HepG2 (cell line): Measurements from ENCODE around the gene ALG11. TPM values are rescaled to one million over a fixed set of nuclear protein-coding genes. Genes with fewer than 3 reads are reported as not detected.

Experiments used
- CCDC6 ChIP-seq: sonication (generic); formaldehyde crosslinking; IDR thresholded peaks from 2 replicates; pipeline ENCODE4 v1.8.1; 2022; ENCODE audit warnings: mild to moderate bottlenecking, missing genetic modification reagents, moderate library complexity
- CHD2 ChIP-seq: IDR thresholded peaks from 2 replicates; pipeline ENCODE4 v1.6.1; 2011; ENCODE audit warnings: low read depth, low read length, improper control_type of control experiment
- CREM ChIP-seq, 2 experiments: sonication (generic) in 1 of 2; formaldehyde crosslinking in 1 of 2; IDR thresholded peaks; 2 replicates each; pipeline versions ENCODE4 v1.4.0 to v1.6.1; 2016 to 2020; ENCODE audit warnings: antibody characterized with exemption in 1 of 2, mild to moderate bottlenecking in 1 of 2, missing genetic modification reagents in 1 of 2
- FOXA3 ChIP-seq: IDR thresholded peaks from 2 replicates; pipeline ENCODE4 v1.6.1; 2016; ENCODE audit warnings: missing genetic modification reagents, missing compliant biosample characterization
- HNRNPL ChIP-seq: fragments of 200-400 bp; formaldehyde crosslinking; IDR thresholded peaks from 2 replicates; pipeline ENCODE4 v1.6.1; 2017; ENCODE audit warnings: mild to moderate bottlenecking, low read depth, low read length
- JUNB ChIP-seq: sonication (generic); formaldehyde crosslinking; IDR thresholded peaks from 2 replicates; pipeline ENCODE4 v1.8.0; 2022; ENCODE audit warnings: missing genetic modification reagents, mild to moderate bottlenecking, borderline replicate concordance
- MBD4 ChIP-seq: IDR thresholded peaks from 2 replicates; pipeline ENCODE4 v1.6.1; 2012; ENCODE audit warnings: low read length, inconsistent platforms, borderline replicate concordance
- NFIB ChIP-seq: sonication (generic); formaldehyde crosslinking; IDR thresholded peaks from 2 replicates; pipeline ENCODE4 v1.9.0; 2021; ENCODE audit warnings: missing genetic modification reagents, mild to moderate bottlenecking, borderline replicate concordance
- RNF2 ChIP-seq: fragments of 450-650 bp; conservative IDR thresholded peaks from 2 replicates; pipeline ENCODE4 v1.6.1; 2016; ENCODE audit warnings: low read depth
- ZNF557 ChIP-seq: sonication (generic); formaldehyde crosslinking; IDR thresholded peaks from 2 replicates; pipeline ENCODE4 v1.4.0; 2020; ENCODE audit warnings: missing genetic modification reagents
- ZNF709 ChIP-seq: sonication (generic); formaldehyde crosslinking; IDR thresholded peaks from 2 replicates; pipeline ENCODE4 v1.5.0; 2020; ENCODE audit warnings: mild to moderate bottlenecking, missing genetic modification reagents
- ZNF781 ChIP-seq: sonication (generic); formaldehyde crosslinking; IDR thresholded peaks from 2 replicates; pipeline ENCODE4 v1.5.1; 2020; ENCODE audit warnings: borderline replicate concordance, mild to moderate bottlenecking, missing genetic modification reagents; ENCODE audit errors: not compliant biosample characterization
- ZNF782 ChIP-seq: sonication (generic); formaldehyde crosslinking; IDR thresholded peaks from 2 replicates; pipeline ENCODE4 v1.4.0; 2020; ENCODE audit warnings: missing genetic modification reagents, mild to moderate bottlenecking, borderline replicate concordance
- polyA plus RNA-seq, 8 experiments: library from polyadenylated mRNA; depleted of rRNA in 3 of 8; stranded (reverse) in 7 of 8; unstranded in 1 of 8; fragments of >200 nt; fragmentation: Illumina TruSeq in 4 of 8; extraction: Trizol in 4 of 8; gene quantifications; 2 replicates each; pipeline versions ENCODE4 v1.2.1 to v1.2.3, GENCODE V29; 2011 to 2016; ENCODE audit warnings: low read depth in 4 of 8, missing spikeins in 1 of 8, mixed read lengths in 1 of 8; ENCODE audit not compliant: insufficient read depth in 1 of 8
- total RNA-seq, 5 experiments: library from RNA; depleted of rRNA; stranded (reverse); fragments of >200 nt; fragmentation: Illumina TruSeq; extraction: Trizol; gene quantifications; 2 replicates each; pipeline ENCODE4 v1.2.3, GENCODE V29; 2016; ENCODE audit warnings: low read depth in 1 of 5
- TF ChIP-seq, protein P1 (sequence below): sonication (generic); formaldehyde crosslinking; IDR thresholded peaks from 2 replicates; pipeline ENCODE4 v1.5.0; 2020; ENCODE audit warnings: mild to moderate bottlenecking, missing genetic modification reagents
- TF ChIP-seq, protein P2 (sequence below): IDR thresholded peaks from 2 replicates; pipeline ENCODE4 v1.6.1; 2012; ENCODE audit warnings: low read length, improper control_type of control experiment
- TF ChIP-seq, protein P3 (sequence below): sonication (generic); formaldehyde crosslinking; IDR thresholded peaks from 2 replicates; pipeline ENCODE4 v1.9.0; 2021; ENCODE audit warnings: mild to moderate bottlenecking, missing genetic modification reagents

Gene ALG11
- total and polyA plus RNA-seq, 2 of the 13 experiments (the other 11 are each of a cell fraction or from before 2014, with no cell fraction given): 14.7 to 27.9 TPM

DNA sequence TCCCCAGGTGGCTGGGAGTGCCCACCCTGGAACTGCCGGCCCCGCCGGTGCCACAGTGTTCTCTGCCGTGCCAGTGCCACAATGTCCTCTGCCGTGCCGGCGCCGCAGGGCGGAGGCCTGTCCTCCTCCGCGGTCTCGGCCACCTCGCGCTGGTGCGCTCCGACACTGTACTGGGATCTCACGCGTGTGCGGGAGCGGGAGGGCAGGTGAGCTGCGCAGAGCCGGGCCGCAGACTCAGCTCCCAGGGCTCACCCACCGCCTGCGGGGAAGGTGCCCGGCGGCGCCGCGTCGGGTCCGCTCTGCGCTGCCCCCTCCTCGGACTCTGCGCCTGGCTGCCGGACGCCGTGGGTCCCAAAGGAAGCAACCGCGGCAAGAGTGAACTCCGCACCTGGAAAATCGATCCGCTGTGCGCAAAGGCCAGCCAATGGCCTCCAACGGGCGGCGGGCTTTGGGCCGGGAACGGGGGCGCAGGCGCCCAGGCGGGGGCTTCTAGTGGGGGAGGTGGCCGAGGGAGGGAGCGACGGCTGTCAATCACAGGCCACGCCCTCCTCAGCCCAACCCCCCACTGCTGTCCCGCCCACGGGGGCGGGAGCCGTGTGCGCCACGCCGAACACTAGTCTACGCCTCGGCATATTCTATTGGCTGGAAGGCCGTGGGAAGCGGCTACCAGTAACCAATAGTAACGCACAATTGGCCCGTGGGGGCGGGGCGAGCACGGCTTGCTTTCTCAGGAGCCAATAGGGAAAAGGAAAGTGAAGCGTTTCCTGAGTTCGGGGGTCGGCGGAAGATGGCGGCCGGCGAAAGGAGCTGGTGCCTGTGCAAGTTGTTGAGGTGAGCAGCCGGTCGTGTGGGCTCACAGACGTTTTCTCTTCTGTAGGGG lies at the start of gene ALG11 (continued):
- TF ChIP-seq, protein P1, sequence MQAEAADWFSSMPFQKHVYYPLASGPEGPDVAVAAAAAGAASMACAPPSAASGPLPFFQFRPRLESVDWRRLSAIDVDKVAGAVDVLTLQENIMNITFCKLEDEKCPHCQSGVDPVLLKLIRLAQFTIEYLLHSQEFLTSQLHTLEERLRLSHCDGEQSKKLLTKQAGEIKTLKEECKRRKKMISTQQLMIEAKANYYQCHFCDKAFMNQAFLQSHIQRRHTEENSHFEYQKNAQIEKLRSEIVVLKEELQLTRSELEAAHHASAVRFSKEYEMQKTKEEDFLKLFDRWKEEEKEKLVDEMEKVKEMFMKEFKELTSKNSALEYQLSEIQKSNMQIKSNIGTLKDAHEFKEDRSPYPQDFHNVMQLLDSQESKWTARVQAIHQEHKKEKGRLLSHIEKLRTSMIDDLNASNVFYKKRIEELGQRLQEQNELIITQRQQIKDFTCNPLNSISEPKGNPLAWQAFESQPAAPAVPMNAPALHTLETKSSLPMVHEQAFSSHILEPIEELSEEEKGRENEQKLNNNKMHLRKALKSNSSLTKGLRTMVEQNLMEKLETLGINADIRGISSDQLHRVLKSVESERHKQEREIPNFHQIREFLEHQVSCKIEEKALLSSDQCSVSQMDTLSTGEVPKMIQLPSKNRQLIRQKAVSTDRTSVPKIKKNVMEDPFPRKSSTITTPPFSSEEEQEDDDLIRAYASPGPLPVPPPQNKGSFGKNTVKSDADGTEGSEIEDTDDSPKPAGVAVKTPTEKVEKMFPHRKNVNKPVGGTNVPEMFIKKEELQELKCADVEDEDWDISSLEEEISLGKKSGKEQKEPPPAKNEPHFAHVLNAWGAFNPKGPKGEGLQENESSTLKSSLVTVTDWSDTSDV (CRISPR knock-in tag): no peak
- TF ChIP-seq NFIB (CRISPR knock-in tag): no peak
- TF ChIP-seq, protein P2, sequence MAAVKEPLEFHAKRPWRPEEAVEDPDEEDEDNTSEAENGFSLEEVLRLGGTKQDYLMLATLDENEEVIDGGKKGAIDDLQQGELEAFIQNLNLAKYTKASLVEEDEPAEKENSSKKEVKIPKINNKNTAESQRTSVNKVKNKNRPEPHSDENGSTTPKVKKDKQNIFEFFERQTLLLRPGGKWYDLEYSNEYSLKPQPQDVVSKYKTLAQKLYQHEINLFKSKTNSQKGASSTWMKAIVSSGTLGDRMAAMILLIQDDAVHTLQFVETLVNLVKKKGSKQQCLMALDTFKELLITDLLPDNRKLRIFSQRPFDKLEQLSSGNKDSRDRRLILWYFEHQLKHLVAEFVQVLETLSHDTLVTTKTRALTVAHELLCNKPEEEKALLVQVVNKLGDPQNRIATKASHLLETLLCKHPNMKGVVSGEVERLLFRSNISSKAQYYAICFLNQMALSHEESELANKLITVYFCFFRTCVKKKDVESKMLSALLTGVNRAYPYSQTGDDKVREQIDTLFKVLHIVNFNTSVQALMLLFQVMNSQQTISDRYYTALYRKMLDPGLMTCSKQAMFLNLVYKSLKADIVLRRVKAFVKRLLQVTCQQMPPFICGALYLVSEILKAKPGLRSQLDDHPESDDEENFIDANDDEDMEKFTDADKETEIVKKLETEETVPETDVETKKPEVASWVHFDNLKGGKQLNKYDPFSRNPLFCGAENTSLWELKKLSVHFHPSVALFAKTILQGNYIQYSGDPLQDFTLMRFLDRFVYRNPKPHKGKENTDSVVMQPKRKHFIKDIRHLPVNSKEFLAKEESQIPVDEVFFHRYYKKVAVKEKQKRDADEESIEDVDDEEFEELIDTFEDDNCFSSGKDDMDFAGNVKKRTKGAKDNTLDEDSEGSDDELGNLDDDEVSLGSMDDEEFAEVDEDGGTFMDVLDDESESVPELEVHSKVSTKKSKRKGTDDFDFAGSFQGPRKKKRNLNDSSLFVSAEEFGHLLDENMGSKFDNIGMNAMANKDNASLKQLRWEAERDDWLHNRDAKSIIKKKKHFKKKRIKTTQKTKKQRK: no peak
- peak; percentile 78; the same call in 1 of the 2 replicates for TF ChIP-seq CHD2
- TF ChIP-seq ZNF781: no peak
- TF ChIP-seq ZNF557 (CRISPR knock-in tag): no peak
- peak; percentile 93 for TF ChIP-seq HNRNPL
- peak; percentile 92 for TF ChIP-seq ZNF709 (CRISPR knock-in tag)
- TF ChIP-seq CCDC6 (CRISPR knock-in tag): peak; percentile 81; the same call in 1 of the 2 replicates
- no peak for TF ChIP-seq MBD4
- TF ChIP-seq ZNF782 (CRISPR knock-in tag): peak; percentile 81; the same call in 1 of the 2 replicates
- no peak for TF ChIP-seq JUNB (CRISPR knock-in tag)
- peak; percentile 79 for TF ChIP-seq FOXA3 (CRISPR knock-in tag)
- peak; percentile 75; the same call in 1 of the 2 replicates for TF ChIP-seq RNF2
- TF ChIP-seq, protein P3, sequence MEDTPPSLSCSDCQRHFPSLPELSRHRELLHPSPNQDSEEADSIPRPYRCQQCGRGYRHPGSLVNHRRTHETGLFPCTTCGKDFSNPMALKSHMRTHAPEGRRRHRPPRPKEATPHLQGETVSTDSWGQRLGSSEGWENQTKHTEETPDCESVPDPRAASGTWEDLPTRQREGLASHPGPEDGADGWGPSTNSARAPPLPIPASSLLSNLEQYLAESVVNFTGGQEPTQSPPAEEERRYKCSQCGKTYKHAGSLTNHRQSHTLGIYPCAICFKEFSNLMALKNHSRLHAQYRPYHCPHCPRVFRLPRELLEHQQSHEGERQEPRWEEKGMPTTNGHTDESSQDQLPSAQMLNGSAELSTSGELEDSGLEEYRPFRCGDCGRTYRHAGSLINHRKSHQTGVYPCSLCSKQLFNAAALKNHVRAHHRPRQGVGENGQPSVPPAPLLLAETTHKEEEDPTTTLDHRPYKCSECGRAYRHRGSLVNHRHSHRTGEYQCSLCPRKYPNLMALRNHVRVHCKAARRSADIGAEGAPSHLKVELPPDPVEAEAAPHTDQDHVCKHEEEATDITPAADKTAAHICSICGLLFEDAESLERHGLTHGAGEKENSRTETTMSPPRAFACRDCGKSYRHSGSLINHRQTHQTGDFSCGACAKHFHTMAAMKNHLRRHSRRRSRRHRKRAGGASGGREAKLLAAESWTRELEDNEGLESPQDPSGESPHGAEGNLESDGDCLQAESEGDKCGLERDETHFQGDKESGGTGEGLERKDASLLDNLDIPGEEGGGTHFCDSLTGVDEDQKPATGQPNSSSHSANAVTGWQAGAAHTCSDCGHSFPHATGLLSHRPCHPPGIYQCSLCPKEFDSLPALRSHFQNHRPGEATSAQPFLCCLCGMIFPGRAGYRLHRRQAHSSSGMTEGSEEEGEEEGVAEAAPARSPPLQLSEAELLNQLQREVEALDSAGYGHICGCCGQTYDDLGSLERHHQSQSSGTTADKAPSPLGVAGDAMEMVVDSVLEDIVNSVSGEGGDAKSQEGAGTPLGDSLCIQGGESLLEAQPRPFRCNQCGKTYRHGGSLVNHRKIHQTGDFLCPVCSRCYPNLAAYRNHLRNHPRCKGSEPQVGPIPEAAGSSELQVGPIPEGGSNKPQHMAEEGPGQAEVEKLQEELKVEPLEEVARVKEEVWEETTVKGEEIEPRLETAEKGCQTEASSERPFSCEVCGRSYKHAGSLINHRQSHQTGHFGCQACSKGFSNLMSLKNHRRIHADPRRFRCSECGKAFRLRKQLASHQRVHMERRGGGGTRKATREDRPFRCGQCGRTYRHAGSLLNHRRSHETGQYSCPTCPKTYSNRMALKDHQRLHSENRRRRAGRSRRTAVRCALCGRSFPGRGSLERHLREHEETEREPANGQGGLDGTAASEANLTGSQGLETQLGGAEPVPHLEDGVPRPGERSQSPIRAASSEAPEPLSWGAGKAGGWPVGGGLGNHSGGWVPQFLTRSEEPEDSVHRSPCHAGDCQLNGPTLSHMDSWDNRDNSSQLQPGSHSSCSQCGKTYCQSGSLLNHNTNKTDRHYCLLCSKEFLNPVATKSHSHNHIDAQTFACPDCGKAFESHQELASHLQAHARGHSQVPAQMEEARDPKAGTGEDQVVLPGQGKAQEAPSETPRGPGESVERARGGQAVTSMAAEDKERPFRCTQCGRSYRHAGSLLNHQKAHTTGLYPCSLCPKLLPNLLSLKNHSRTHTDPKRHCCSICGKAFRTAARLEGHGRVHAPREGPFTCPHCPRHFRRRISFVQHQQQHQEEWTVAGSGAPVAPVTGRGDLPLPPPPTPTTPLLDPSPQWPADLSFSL (CRISPR knock-in tag): no peak; the same call in 1 of the 2 replicates
- peak; percentile 79; the same call in 1 of the 2 replicates for TF ChIP-seq CREM (IDR thresholded peaks at IDR 0.05)
- TF ChIP-seq CREM (CRISPR knock-in tag; IDR thresholded peaks at IDR 0.05): no peak
